WTC11 (cell line): ENCODE results near the gene FAM240B. TPM values are rescaled to one million over a fixed set of nuclear protein-coding genes. Genes with fewer than 3 reads are reported as not detected.

Experiments used
- ATAC-seq: fragments of 200-7000 bp; cut with Tn5 transposase; 2 replicates; pipeline ENCODE4 v1.10.0; 2021; ENCODE audit warnings: mild to moderate bottlenecking, moderate library complexity
- CTCF ChIA-PET: fragments of 300-600 bp; sonication (Branson Sonifier 250); formaldehyde crosslinking; loops from one replicate; lab custom pipeline; 2021; ENCODE audit warnings: antibody characterized with exemption; lab: Charles Lee
- POLR2A ChIA-PET: fragments of 350-600 bp; sonication (Branson Sonifier 250); formaldehyde crosslinking; loops from one replicate; lab custom pipeline; 2021; ENCODE audit warnings: antibody characterized with exemption; lab: Charles Lee
- DNase-seq: peaks from one replicate; pipeline ENCODE4 v3.0.0; 2021; ENCODE audit warnings: low spot score
- H3K27ac Mint-ChIP-seq: 2 replicates; pipeline ENCODE4 v1.8.0; 2021; ENCODE audit warnings: mixed read lengths
- H3K27me3 Mint-ChIP-seq: 2 replicates; pipeline ENCODE4 v1.8.0; 2021; ENCODE audit warnings: low read depth, mild to moderate bottlenecking, moderate library complexity, mixed read lengths
- H3K36me3 Mint-ChIP-seq: 2 replicates; pipeline ENCODE4 v1.8.0; 2021; ENCODE audit warnings: mixed read lengths
- H3K4me1 Mint-ChIP-seq: 2 replicates; pipeline ENCODE4 v1.8.0; 2022; ENCODE audit warnings: mixed read lengths
- H3K4me3 Mint-ChIP-seq: 2 replicates; pipeline ENCODE4 v1.8.0; 2021; ENCODE audit warnings: mild to moderate bottlenecking, moderate library complexity, mixed read lengths
- H3K9me3 Mint-ChIP-seq: 2 replicates; pipeline ENCODE4 v1.8.0; 2021; ENCODE audit warnings: mixed read lengths
- ELF4 ChIP-seq: sonication (generic); formaldehyde crosslinking; IDR thresholded peaks from 2 replicates; pipeline ENCODE4 v1.8.1; 2022; ENCODE audit warnings: low read depth, mild to moderate bottlenecking, moderate library complexity, missing genetic modification reagents
- GTF2I ChIP-seq: fragments of 250-450 bp; sonication (Bioruptor Pico); conservative IDR thresholded peaks from 2 replicates; pipeline ENCODE4 v1.4.0; 2021; ENCODE audit warnings: mild to moderate bottlenecking
- HMGXB4 ChIP-seq: sonication (generic); formaldehyde crosslinking; IDR thresholded peaks from 2 replicates; pipeline ENCODE4 v1.8.1; 2023; ENCODE audit warnings: mild to moderate bottlenecking, moderate library complexity, missing genetic modification reagents
- JUN ChIP-seq: sonication (generic); formaldehyde crosslinking; IDR thresholded peaks from 2 replicates; pipeline ENCODE4 v1.8.0; 2023; ENCODE audit warnings: mild to moderate bottlenecking, missing genetic modification reagents
- MAX ChIP-seq: sonication (generic); formaldehyde crosslinking; IDR thresholded peaks from 2 replicates; pipeline ENCODE4 v1.8.0; 2022; ENCODE audit warnings: mild to moderate bottlenecking, missing genetic modification reagents
- MXD4 ChIP-seq: fragments of 250-450 bp; sonication (Bioruptor Pico); IDR thresholded peaks from 2 replicates; pipeline ENCODE4 v1.8.0; 2021; ENCODE audit warnings: mild to moderate bottlenecking, moderate library complexity, borderline replicate concordance
- MYBL2 ChIP-seq: sonication (generic); formaldehyde crosslinking; IDR thresholded peaks from 2 replicates; pipeline ENCODE4 v1.8.1; 2023; ENCODE audit warnings: mild to moderate bottlenecking, moderate library complexity, missing genetic modification reagents
- NFATC4 ChIP-seq: fragments of 250-450 bp; sonication (Bioruptor Pico); IDR thresholded peaks from 2 replicates; pipeline ENCODE4 v1.9.0; 2021; ENCODE audit warnings: mild to moderate bottlenecking
- PRRX2 ChIP-seq: fragments of 250-450 bp; sonication (Bioruptor Pico); IDR thresholded peaks from 2 replicates; pipeline ENCODE4 v1.8.0; 2021; ENCODE audit warnings: mild to moderate bottlenecking
- RELA ChIP-seq: sonication (generic); formaldehyde crosslinking; IDR thresholded peaks from 2 replicates; pipeline ENCODE4 v1.8.1; 2022; ENCODE audit warnings: missing genetic modification reagents, mild to moderate bottlenecking, borderline replicate concordance
- ZNF138 ChIP-seq: sonication (generic); formaldehyde crosslinking; conservative IDR thresholded peaks from 2 replicates; pipeline ENCODE4 v1.8.1; 2022; ENCODE audit warnings: mild to moderate bottlenecking, moderate library complexity, missing genetic modification reagents
- ZNF232 ChIP-seq: sonication (generic); formaldehyde crosslinking; IDR thresholded peaks from 2 replicates; pipeline ENCODE4 v1.8.0; 2022; ENCODE audit warnings: mild to moderate bottlenecking, missing genetic modification reagents
- ZNF263 ChIP-seq: sonication (generic); formaldehyde crosslinking; IDR thresholded peaks from 2 replicates; pipeline ENCODE4 v1.8.1; 2022; ENCODE audit warnings: low read depth, mild to moderate bottlenecking, moderate library complexity, missing genetic modification reagents
- ZNF317 ChIP-seq: sonication (generic); formaldehyde crosslinking; IDR thresholded peaks from 2 replicates; pipeline ENCODE4 v1.8.1; 2023; ENCODE audit warnings: low read depth, mild to moderate bottlenecking, moderate library complexity, missing genetic modification reagents, borderline replicate concordance
- ZNF396 ChIP-seq: fragments of 250-450 bp; sonication (Bioruptor Pico); IDR thresholded peaks from 2 replicates; pipeline ENCODE4 v1.8.0; 2021; ENCODE audit warnings: mild to moderate bottlenecking, moderate library complexity, borderline replicate concordance
- ZSCAN18 ChIP-seq: fragments of 250-450 bp; sonication (Bioruptor Pico); IDR thresholded peaks from 2 replicates; pipeline ENCODE4 v2.1.2; 2022; ENCODE audit warnings: mild to moderate bottlenecking, moderate library complexity
- total RNA-seq: library from RNA; stranded (reverse); gene quantifications from 3 replicates; pipeline ENCODE4 v1.2.3, GENCODE V29; 2021

Gene FAM240B
- total RNA-seq, 1 experiment from 2014 or later: not detected

- Mint-ChIP-seq H3K27me3 (no peaks in the 10 kb centered on the region), H3K4me1 (peaks cover 29% of the 10 kb centered on the region), H3K36me3 (no peaks in the 10 kb centered on the region), H3K4me3 (no peak overlapping the region), H3K27ac (no peak overlapping the region), H3K9me3 (no peaks in the 10 kb centered on the region)
- TF ChIP-seq GTF2I (no peak), ZNF138 (no peak), HMGXB4 (no peak), ZNF396 (CRISPR knock-in tag) (no peak), ZNF232 (CRISPR knock-in tag) (no peak)
- DNase-seq (no peak), ATAC-seq (no peak)
- POLR2A ChIA-PET: no interaction called here
- CTCF ChIA-PET: no interaction called here
These were observed 51.0 kb downstream of the FAM240B start for GRCh38 chr9:38668791-38669466.

- Mint-ChIP-seq H3K4me1 (peaks cover 13% of the 10 kb centered on the region), H3K4me3 (no peak overlapping the region), H3K27ac (no peak overlapping the region), H3K36me3 (no peaks in the 10 kb centered on the region), H3K27me3 (no peaks in the 10 kb centered on the region), H3K9me3 (no peaks in the 10 kb centered on the region)
- ATAC-seq (peak; percentile 81), DNase-seq (peak; percentile 31)
- TF ChIP-seq JUN (CRISPR knock-in tag) (no peak), MAX (CRISPR knock-in tag) (no peak), ZNF263 (CRISPR knock-in tag) (no peak), ELF4 (CRISPR knock-in tag) (no peak), MXD4 (CRISPR knock-in tag) (no peak), PRRX2 (CRISPR knock-in tag) (no peak)
- CTCF ChIA-PET: interaction anchor here (0.8 to 1.6 kb wide), 6 partner anchors 9 to 246 kb away, joined by 3 to 9 read pairs (median 5); no protein-coding TSS in a partner anchor
- POLR2A ChIA-PET: interaction anchor here (0.6 kb wide), 1 partner anchor 45 kb away, joined by 3 read pairs; no protein-coding TSS in a partner anchor
These were observed 57.0 kb downstream of the FAM240B start for GRCh38 chr9:38662763-38663593.

GRCh38 chr9:38659538-38659937 is 60.4 kb downstream of the FAM240B start:
- TF ChIP-seq MYBL2 (CRISPR knock-in tag) (no peak), NFATC4 (no peak), ZNF317 (CRISPR knock-in tag) (no peak), RELA (CRISPR knock-in tag) (no peak), GTF2I (no peak), ZSCAN18 (CRISPR knock-in tag) (no peak)
- TF ChIP-seq, all 79 proteins: peak for 0
- no peaks in the 10 kb centered on the region for H3K27me3 Mint-ChIP-seq
- DNase-seq (no peak), ATAC-seq (no peak)
- no peaks in the 10 kb centered on the region for H3K9me3 Mint-ChIP-seq
- H3K4me3 Mint-ChIP-seq: no peak overlapping the region
- CTCF ChIA-PET: no interaction called here
- H3K27ac Mint-ChIP-seq: no peak overlapping the region
- peaks cover 13% of the 10 kb centered on the region for H3K4me1 Mint-ChIP-seq
- POLR2A ChIA-PET: no interaction called here
- H3K36me3 Mint-ChIP-seq: no peaks in the 10 kb centered on the region
